Measurements from ENCODE around the gene CES5A. TPM values are rescaled to one million over a fixed set of nuclear protein-coding genes. Genes with fewer than 3 reads are reported as not detected.

Gene CES5A
- total and polyA plus RNA-seq, 2 of the 8 experiments (the other 6 are each of a cell fraction or from before 2014, with no cell fraction given): not detected

- Histone ChIP-seq H4K91ac (replicated peaks; ENCODE audit: insufficient read length, low read length) (no peak overlapping the region), H3K27me3 (replicated peaks in 1 of 4; ENCODE audit: control insufficient read depth in 3 of 4, extremely low read depth in 1 of 4, insufficient read depth in 3 of 4, low read length in 3 of 4) (no peaks in the 10 kb centered on the region), H3K56ac (replicated peaks; ENCODE audit: insufficient read length, low read depth, low read length) (no peak overlapping the region), H2AK5ac (ENCODE audit: low read depth, low read length) (no peak overlapping the region), H3K23me2 (ENCODE audit: low read depth, low read length) (no peaks in the 10 kb centered on the region), H2BK5ac (ENCODE audit: low read depth, low read length) (no peak overlapping the region), H3K23ac (ENCODE audit: insufficient read length) (no peak overlapping the region), H3K4me2 (ENCODE audit: insufficient read depth in 1 of 2, low read depth in 2 of 2, low read length in 2 of 2) (no peak overlapping the region), H3K14ac (ENCODE audit: insufficient read length) (no peak overlapping the region), H2BK120ac (replicated peaks; ENCODE audit: low read depth, low read length) (no peak overlapping the region), H3K4me3 (ENCODE audit: extremely low read depth in 1 of 4, insufficient read depth in 2 of 4, low read depth in 3 of 4, low read length in 4 of 4) (no peak overlapping the region), H3K4me1 (replicated peaks in 1 of 4; ENCODE audit: control insufficient read depth in 3 of 4, insufficient read depth in 4 of 4, low read length in 3 of 4) (no peaks in the 10 kb centered on the region), H4K5ac (ENCODE audit: insufficient read length, low read depth, low read length) (no peak overlapping the region), H3K18ac (ENCODE audit: extremely low read depth, low read length) (no peak overlapping the region), H3K79me1 (ENCODE audit: low read depth, low read length) (no peaks in the 10 kb centered on the region), H4K8ac (ENCODE audit: extremely low read depth, insufficient read depth, low read length) (0 out of 2 replicates have a peak overlapping the region, but pooled peaks have one; percentile 6), H3K27ac (ENCODE audit: low read depth, low read length) (no peak overlapping the region), H2BK20ac (ENCODE audit: low read length) (no peak overlapping the region), H4K20me1 (replicated peaks in 1 of 2; ENCODE audit: control insufficient read depth in 1 of 2, insufficient read depth in 2 of 2, low read length in 2 of 2) (no peaks in the 10 kb centered on the region), H2BK12ac (ENCODE audit: low read depth, low read length) (no peak overlapping the region), H3K9me3 (ENCODE audit: insufficient read depth in 2 of 2, low read depth in 1 of 2, low read length in 1 of 2) (no peaks in the 10 kb centered on the region), H2AFZ (ENCODE audit: low read length) (no peak overlapping the region), H3K36me3 (ENCODE audit: control insufficient read depth in 2 of 4, insufficient read depth in 4 of 4, low read length in 3 of 4) (no peaks in the 10 kb centered on the region), H2BK15ac (ENCODE audit: low read length) (no peak overlapping the region), H3K4ac (replicated peaks; ENCODE audit: insufficient read length, low read depth, low read length) (no peak overlapping the region), H3K9ac (replicated peaks in 1 of 4; ENCODE audit: extremely low read depth in 1 of 4, low read depth in 3 of 4, low read length in 3 of 4) (no peak overlapping the region), H3K79me2 (ENCODE audit: control insufficient read depth in 1 of 2, insufficient read depth in 2 of 2, low read length in 2 of 2) (no peaks in the 10 kb centered on the region)
- DNase-seq (ENCODE audit: low read depth in 1 of 2, low spot score in 2 of 2) (no peak), FAIRE-seq (no peak)
- ChIA-PET CTCF (ENCODE audit: partially characterized antibody) (no interaction called here), POLR2A (ENCODE audit: partially characterized antibody) (no interaction called here)
- WGBS, 2 experiments (ENCODE audit: extremely low coverage in 1 of 2, insufficient coverage in 1 of 2, insufficient read length in 1 of 2, insufficient replicate concordance in 2 of 2, low coverage in 1 of 2, low lambda C conversion rate in 2 of 2, missing lambda C conversion rate in 1 of 2): 81% methylated on average over 7 of the region's 7 CpGs; no CpG with 5 or more reads in 1 of the 2 experiments
- TF ChIP-seq CREB1 (IDR thresholded peaks at IDR 0.05) (no peak), E2F6 (IDR thresholded peaks at IDR 0.05) (no peak), SUZ12 (IDR thresholded peaks at IDR 0.05; ENCODE audit: low read length) (no peak), GABPA (IDR thresholded peaks at IDR 0.05; ENCODE audit: borderline replicate concordance, insufficient read depth, low read length) (no peak)
These were observed 6.2 kb downstream of the CES5A start for GRCh38 chr16:55868980-55869379.

Data from H1 (cell line).